ENCODE data around the gene SHLD1.

The SHLD1 gene

GRCh38 chr20:5827861-5828260 lies 77.7 kb downstream of the SHLD1 start:
- H3F3A ChIP-seq (ENCODE audit: insufficient read depth) = no peaks in the 10 kb centered on the region
- H3K4me3 ChIP-seq (ENCODE audit: insufficient read depth, low read length, poor library complexity, severe bottlenecking) = no peak overlapping the region
- no peaks in the 10 kb centered on the region for H3K9me2 ChIP-seq (replicated peaks; ENCODE audit: insufficient read depth, low read length)
- H3K79me2 ChIP-seq (ENCODE audit: insufficient read depth, low read length) = no peaks in the 10 kb centered on the region
- no peaks in the 10 kb centered on the region for H3K36me3 ChIP-seq (ENCODE audit: low read length)
- H4K20me1 ChIP-seq (ENCODE audit: low read depth, low read length) = no peaks in the 10 kb centered on the region
- no peaks in the 10 kb centered on the region for H3K9me3 ChIP-seq (ENCODE audit: insufficient read depth, low read length)
- H3K9ac ChIP-seq (ENCODE audit: low read length) = no peak overlapping the region
- H3K27ac ChIP-seq (ENCODE audit: low read depth, low read length) = no peak overlapping the region
- H3K27me3 ChIP-seq (ENCODE audit: low read length) = no peaks in the 10 kb centered on the region
- TF ChIP-seq EZH2phosphoT487 (conservative IDR thresholded peaks at IDR 0.05; ENCODE audit: low read length) (no peak), CTCF (IDR thresholded peaks at IDR 0.05; ENCODE audit: insufficient read depth, low read length, poor library complexity, severe bottlenecking) (no peak)
- no peak overlapping the region for H2AFZ ChIP-seq (ENCODE audit: low read depth, low read length, severe bottlenecking)
- no peak overlapping the region for H3K4me2 ChIP-seq (ENCODE audit: low read depth, low read length, poor library complexity, severe bottlenecking)

- Histone ChIP-seq H3K9me3 (ENCODE audit: insufficient read depth, low read length) (no peaks in the 10 kb centered on the region), H3K27ac (ENCODE audit: low read depth, low read length) (no peak overlapping the region), H3K4me3 (ENCODE audit: insufficient read depth, low read length, poor library complexity, severe bottlenecking) (no peak overlapping the region)
Measured at GRCh38 chr20:5829241-5829809, 79.1 kb downstream of the SHLD1 start.

GRCh38 chr20:5831539-5832237 lies 81.5 kb downstream of the SHLD1 start:
- no peak overlapping the region for H3K4me2 ChIP-seq (ENCODE audit: low read depth, low read length, poor library complexity, severe bottlenecking)
- H3K36me3 ChIP-seq (ENCODE audit: low read length) = no peaks in the 10 kb centered on the region; the same call in 1 of the 2 replicates
- H3F3A ChIP-seq (ENCODE audit: insufficient read depth) = no peaks in the 10 kb centered on the region
- H3K27ac ChIP-seq (ENCODE audit: low read depth, low read length) = no peak overlapping the region
- no peaks in the 10 kb centered on the region for H3K9me3 ChIP-seq (ENCODE audit: insufficient read depth, low read length)
- TF ChIP-seq EZH2phosphoT487 (conservative IDR thresholded peaks at IDR 0.05; ENCODE audit: low read length) = no peak
- no peak for TF ChIP-seq CTCF (IDR thresholded peaks at IDR 0.05; ENCODE audit: insufficient read depth, low read length, poor library complexity, severe bottlenecking)
- no peaks in the 10 kb centered on the region for H3K79me2 ChIP-seq (ENCODE audit: insufficient read depth, low read length)
- H2AFZ ChIP-seq (ENCODE audit: low read depth, low read length, severe bottlenecking) = no peak overlapping the region
- no peaks in the 10 kb centered on the region for H3K27me3 ChIP-seq (ENCODE audit: low read length)
- H3K4me3 ChIP-seq (ENCODE audit: insufficient read depth, low read length, poor library complexity, severe bottlenecking) = no peak overlapping the region
- no peaks in the 10 kb centered on the region for H3K9me2 ChIP-seq (replicated peaks; ENCODE audit: insufficient read depth, low read length)
- H4K20me1 ChIP-seq (ENCODE audit: low read depth, low read length) = no peaks in the 10 kb centered on the region
- H3K9ac ChIP-seq (ENCODE audit: low read length) = no peak overlapping the region

More at GRCh38 chr20:5829241-5829809, 79.1 kb downstream of the SHLD1 start:
- no peak overlapping the region for H3K4me2 ChIP-seq (ENCODE audit: low read depth, low read length, poor library complexity, severe bottlenecking)
- H3K36me3 ChIP-seq (ENCODE audit: low read length) = no peaks in the 10 kb centered on the region; the same call in 1 of the 2 replicates
- no peaks in the 10 kb centered on the region for H4K20me1 ChIP-seq (ENCODE audit: low read depth, low read length)
- H3K79me2 ChIP-seq (ENCODE audit: insufficient read depth, low read length) = no peaks in the 10 kb centered on the region
- no peaks in the 10 kb centered on the region for H3K9me2 ChIP-seq (replicated peaks; ENCODE audit: insufficient read depth, low read length)
- TF ChIP-seq CTCF (IDR thresholded peaks at IDR 0.05; ENCODE audit: insufficient read depth, low read length, poor library complexity, severe bottlenecking) (no peak), EZH2phosphoT487 (conservative IDR thresholded peaks at IDR 0.05; ENCODE audit: low read length) (no peak)
- H3F3A ChIP-seq (ENCODE audit: insufficient read depth) = no peaks in the 10 kb centered on the region
- no peak overlapping the region for H2AFZ ChIP-seq (ENCODE audit: low read depth, low read length, severe bottlenecking)
- no peaks in the 10 kb centered on the region for H3K27me3 ChIP-seq (ENCODE audit: low read length)
- H3K9ac ChIP-seq (ENCODE audit: low read length) = no peak overlapping the region
